Natural killer cell (primary cell): ENCODE data around the gene ROBO2. TPM values are rescaled to one million over a fixed set of nuclear protein-coding genes. Genes with fewer than 3 reads are reported as not detected.

Source experiments
- ATAC-seq, 3 donors: fragments of 150-1000 bp in 2 of 3; fragments of 200-7000 bp in 1 of 3; cut with Tn5 transposase; 1 replicate in 1 of 3; 2 replicates in 2 of 3; pipeline ENCODE4 v1.10.0; 2021; ENCODE audit warnings: mild to moderate bottlenecking in 2 of 3, moderate library complexity in 2 of 3
- DNase-seq, 2 donors: peaks; one replicate each; pipeline versions ENCODE4 v3.0.0 to v3.0.0-alpha.2; 2013 to 2021; ENCODE audit warnings: mixed read lengths in 1 of 2
- H3K27ac ChIP-seq: one replicate; pipeline ENCODE4 v1.5.1; 2013; ENCODE audit warnings: mild to moderate bottlenecking, low read length
- H3K27me3 ChIP-seq: one replicate; pipeline ENCODE4 v1.6.1; 2013; ENCODE audit warnings: low read length; ENCODE audit not compliant: control insufficient read depth, insufficient read depth
- H3K36me3 ChIP-seq: one replicate; pipeline ENCODE4 v1.6.1; 2013; ENCODE audit warnings: low read length; ENCODE audit not compliant: control insufficient read depth, insufficient read depth
- H3K4me1 ChIP-seq: one replicate; pipeline ENCODE4 v1.6.1; 2013; ENCODE audit warnings: low read length; ENCODE audit not compliant: control insufficient read depth, insufficient read depth
- H3K4me3 ChIP-seq: one replicate; pipeline ENCODE4 v1.5.1; 2013; ENCODE audit warnings: low read length
- H3K9me3 ChIP-seq: one replicate; pipeline ENCODE4 v1.6.1; 2013; ENCODE audit warnings: low read length; ENCODE audit not compliant: control insufficient read depth, insufficient read depth
- H3K27ac Mint-ChIP-seq, 2 donors: one replicate each; pipeline ENCODE4 v1.8.0; 2022; ENCODE audit warnings: mild to moderate bottlenecking in 2 of 2, mixed read lengths in 2 of 2, moderate library complexity in 1 of 2
- H3K27me3 Mint-ChIP-seq, 2 donors: one replicate each; pipeline ENCODE4 v1.8.0; 2022; ENCODE audit warnings: low read depth in 2 of 2, mixed read lengths in 2 of 2
- H3K36me3 Mint-ChIP-seq: one replicate; pipeline ENCODE4 v1.8.0; 2022; ENCODE audit warnings: mixed read lengths
- H3K4me1 Mint-ChIP-seq, 2 donors: one replicate each; pipeline ENCODE4 v1.8.0; 2022; ENCODE audit warnings: mixed read lengths in 2 of 2
- H3K4me3 Mint-ChIP-seq: one replicate; pipeline ENCODE4 v1.8.0; 2022; ENCODE audit warnings: mild to moderate bottlenecking, moderate library complexity, mixed read lengths
- H3K9me3 Mint-ChIP-seq, 2 donors: one replicate each; pipeline ENCODE4 v1.8.0; 2022; ENCODE audit warnings: mixed read lengths in 2 of 2
- CTCF ChIP-seq: fragments of 200-600 bp; IDR thresholded peaks from one replicate; pipeline ENCODE4 v1.8.0; 2022; ENCODE audit warnings: antibody characterized with exemption
- WGBS: methylation state at CpG from one replicate; pipeline ENCODE4 v1.1.7; 2013; ENCODE audit warnings: missing lambda C conversion rate; ENCODE audit not compliant: insufficient coverage; 5-methylcytosine and 5-hydroxymethylcytosine counted together
- intact Hi-C: fragments of 100-400 bp; cut with micrococcal nuclease; formaldehyde crosslinking; loops from one replicate; pipeline ENCODE4 v1.14.2; 2022
- total RNA-seq, 4 donors: library from RNA; stranded (reverse); fragments of 120-200 nt in 1 of 4; gene quantifications; one replicate each; pipeline versions ENCODE4 v1.2.3 to v1.2.4, GENCODE V29; 2013 to 2022

The ROBO2 gene
- total RNA-seq, 3 donors from 2014 or later (not counting 1 experiment from before 2014, with no cell fraction given), result not detected

DNA sequence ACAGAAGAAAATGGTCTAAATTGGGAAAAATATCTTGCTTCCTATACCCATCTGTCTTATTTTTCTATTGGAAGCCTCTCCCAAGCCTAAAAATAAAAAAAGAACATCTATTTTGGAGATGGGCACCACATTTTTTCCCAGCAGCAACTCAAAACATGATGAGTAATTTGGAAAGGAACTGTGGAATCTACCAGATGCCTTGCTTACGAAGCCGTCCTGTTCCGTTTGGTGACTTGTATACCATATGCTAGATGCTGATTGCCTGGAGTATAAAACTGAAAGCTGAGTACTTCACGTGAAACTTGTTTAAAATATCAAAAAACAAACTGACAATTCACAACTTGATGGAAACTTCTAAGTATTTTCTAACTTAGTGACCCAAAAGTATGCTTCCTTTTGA is 491.0 kb downstream of the ROBO2 start:
- Histone ChIP-seq H3K4me3 (no peak overlapping the region), H3K27me3 (no peaks in the 10 kb centered on the region), H3K36me3 (no peaks in the 10 kb centered on the region), H3K4me1 (no peaks in the 10 kb centered on the region), H3K9me3 (no peaks in the 10 kb centered on the region), H3K27ac (no peak overlapping the region)
- Mint-ChIP-seq H3K27me3 (no peaks in the 10 kb centered on the region), H3K36me3 (peaks cover 5% of the 10 kb centered on the region), H3K4me1 (no peaks in the 10 kb centered on the region), H3K9me3 (peaks cover 0 to 8% of the 10 kb centered on the region in 2 donors), H3K4me3 (no peak overlapping the region), H3K27ac (no peak overlapping the region)
- no peak for DNase-seq
- 90% methylated on average over 4 of the region's 4 CpGs for WGBS
- intact Hi-C loops, result no loop called here
- no peak for TF ChIP-seq CTCF
- no peak for ATAC-seq

DNA sequence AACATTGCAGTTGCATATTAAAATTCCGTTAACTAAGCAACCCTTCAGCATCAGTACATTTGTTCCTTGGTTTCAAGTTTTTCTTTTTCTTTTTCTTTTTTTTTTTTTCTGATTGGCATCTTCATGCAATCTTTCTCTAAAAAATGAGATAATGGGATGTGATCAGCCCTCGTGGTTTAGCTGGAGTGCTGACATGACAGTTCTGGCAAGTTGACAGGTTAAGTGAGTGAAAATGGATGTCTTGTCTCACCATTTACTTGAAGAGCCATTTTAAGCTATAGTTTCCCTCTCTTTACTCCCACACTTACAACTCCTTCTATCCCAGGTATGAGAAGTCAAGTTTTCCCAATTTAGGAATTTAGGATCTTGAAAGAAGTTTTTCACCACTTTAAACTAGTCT is 495.2 kb downstream of the ROBO2 start:
- Histone ChIP-seq H3K4me3 (no peak overlapping the region), H3K27ac (no peak overlapping the region), H3K9me3 (no peaks in the 10 kb centered on the region), H3K4me1 (no peaks in the 10 kb centered on the region), H3K36me3 (no peaks in the 10 kb centered on the region), H3K27me3 (no peaks in the 10 kb centered on the region)
- Mint-ChIP-seq H3K4me3 (no peak overlapping the region), H3K9me3 (peaks cover 4 to 7% of the 10 kb centered on the region in 2 donors), H3K27me3 (no peaks in the 10 kb centered on the region), H3K27ac (no peak overlapping the region), H3K36me3 (no peaks in the 10 kb centered on the region), H3K4me1 (no peaks in the 10 kb centered on the region)
- WGBS, result 73% methylated on average over 2 of the region's 2 CpGs
- intact Hi-C loops, result no loop called here
- ATAC-seq, result no peak
- TF ChIP-seq CTCF, result no peak
- DNase-seq, result no peak

GRCh38 chr3:77536038-77536775 is 496.3 kb downstream of the ROBO2 start:
- no peaks in the 10 kb centered on the region for H3K27me3 Mint-ChIP-seq
- H3K36me3 ChIP-seq, result no peaks in the 10 kb centered on the region
- no peak for TF ChIP-seq CTCF
- peaks cover 6 to 7% of the 10 kb centered on the region in 2 donors for H3K9me3 Mint-ChIP-seq
- no peaks in the 10 kb centered on the region for H3K9me3 ChIP-seq
- H3K4me3 Mint-ChIP-seq, result no peak overlapping the region
- no peak overlapping the region for H3K27ac Mint-ChIP-seq
- no peaks in the 10 kb centered on the region for H3K4me1 ChIP-seq
- H3K4me3 ChIP-seq, result no peak overlapping the region
- intact Hi-C loops, result no loop called here
- ATAC-seq (no peak), DNase-seq (no peak)
- no peak overlapping the region for H3K27ac ChIP-seq
- 86% methylated on average over 3 of the region's 3 CpGs for WGBS
- H3K4me1 Mint-ChIP-seq, result no peaks in the 10 kb centered on the region
- no peaks in the 10 kb centered on the region for H3K36me3 Mint-ChIP-seq
- H3K27me3 ChIP-seq, result no peaks in the 10 kb centered on the region

GRCh38 chr3:77539014-77539413 is 499.1 kb downstream of the ROBO2 start:
- H3K4me1 ChIP-seq, result no peaks in the 10 kb centered on the region
- no peaks in the 10 kb centered on the region for H3K27me3 ChIP-seq
- TF ChIP-seq CTCF, result no peak
- 95% methylated on average over 11 of the region's 11 CpGs for WGBS
- ATAC-seq (no peak), DNase-seq (no peak)
- no peaks in the 10 kb centered on the region for H3K27me3 Mint-ChIP-seq
- no peaks in the 10 kb centered on the region for H3K36me3 Mint-ChIP-seq
- no peaks in the 10 kb centered on the region for H3K4me1 Mint-ChIP-seq
- H3K4me3 ChIP-seq, result no peak overlapping the region
- intact Hi-C loops, result no loop called here
- H3K9me3 ChIP-seq, result no peaks in the 10 kb centered on the region
- no peak overlapping the region for H3K27ac Mint-ChIP-seq
- peaks cover 3 to 12% of the 10 kb centered on the region in 2 donors for H3K9me3 Mint-ChIP-seq
- no peaks in the 10 kb centered on the region for H3K36me3 ChIP-seq
- no peak overlapping the region for H3K4me3 Mint-ChIP-seq
- H3K27ac ChIP-seq, result no peak overlapping the region
